ENCODE results near the gene C16orf78.

C16orf78 gene

GRCh38 chr16:49398761-49399160 is 25.2 kb downstream of the C16orf78 start:
- no peak for DNase-seq

GRCh38 chr16:49399594-49400364 is 26.2 kb downstream of the C16orf78 start:
- DNase-seq: no peak

- no peak for DNase-seq
These were observed 27.0 kb downstream of the C16orf78 start for GRCh38 chr16:49400611-49401010.

- DNase-seq: no peak
These were observed 31.5 kb downstream of the C16orf78 start for GRCh38 chr16:49405123-49405522.

GRCh38 chr16:49405530-49405929 is 31.9 kb downstream of the C16orf78 start:
- no peak for DNase-seq

GRCh38 chr16:49407873-49408550 is 34.4 kb downstream of the C16orf78 start:
- peak; percentile 59 to 80 for DNase-seq

GRCh38 chr16:49409121-49409520 is 35.5 kb downstream of the C16orf78 start:
- DNase-seq: no peak

GRCh38 chr16:49410226-49410625 is 36.6 kb downstream of the C16orf78 start:
- no peak for DNase-seq

GRCh38 chr16:49411121-49411970 is 37.7 kb downstream of the C16orf78 start:
- no peak for DNase-seq

- DNase-seq: no peak
These were observed 41.1 kb downstream of the C16orf78 start for GRCh38 chr16:49414671-49415070.

DNA sequence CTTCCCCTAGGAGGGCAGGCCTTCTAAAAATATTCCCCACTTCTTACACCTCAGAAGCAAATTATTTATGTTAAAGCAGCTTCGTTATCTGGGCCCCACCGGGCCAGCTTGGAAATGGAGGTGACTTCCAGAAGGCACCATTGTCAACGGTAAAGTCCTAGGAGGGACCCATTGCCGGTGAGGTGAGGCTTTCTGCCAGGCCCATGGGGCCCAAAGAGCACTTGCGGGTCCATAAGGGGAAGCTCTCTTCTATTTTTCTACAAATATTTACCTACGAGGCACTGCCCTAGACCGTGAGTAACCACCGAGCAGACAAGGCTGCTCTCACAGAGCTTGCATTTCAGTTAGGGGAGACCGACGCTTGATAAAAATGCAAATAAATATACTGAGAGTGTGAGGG is 41.5 kb downstream of the C16orf78 start:
- DNase-seq: no peak

- no peak for DNase-seq
These were observed 42.5 kb downstream of the C16orf78 start for GRCh38 chr16:49416001-49416675.

DNA sequence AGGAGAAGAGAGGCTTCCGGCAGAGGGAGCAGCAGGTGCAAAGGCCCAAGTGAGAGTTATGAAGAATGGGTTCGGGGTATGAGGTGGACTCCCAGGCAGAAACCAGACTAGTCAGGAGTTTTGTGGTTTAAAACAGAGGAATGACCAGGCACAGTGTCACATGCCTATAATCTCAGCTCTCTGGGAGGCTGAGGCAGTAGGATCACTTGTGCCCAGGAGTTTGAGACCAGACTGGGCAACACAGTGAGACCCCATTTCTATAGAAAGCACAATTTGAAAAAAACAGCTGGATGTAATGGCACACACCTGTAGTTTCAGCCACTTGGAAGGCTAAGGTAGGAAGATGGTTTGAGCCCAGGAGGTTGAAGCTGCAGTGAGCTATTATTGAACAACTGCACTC is 43.8 kb downstream of the C16orf78 start:
- DNase-seq: no peak

DNA sequence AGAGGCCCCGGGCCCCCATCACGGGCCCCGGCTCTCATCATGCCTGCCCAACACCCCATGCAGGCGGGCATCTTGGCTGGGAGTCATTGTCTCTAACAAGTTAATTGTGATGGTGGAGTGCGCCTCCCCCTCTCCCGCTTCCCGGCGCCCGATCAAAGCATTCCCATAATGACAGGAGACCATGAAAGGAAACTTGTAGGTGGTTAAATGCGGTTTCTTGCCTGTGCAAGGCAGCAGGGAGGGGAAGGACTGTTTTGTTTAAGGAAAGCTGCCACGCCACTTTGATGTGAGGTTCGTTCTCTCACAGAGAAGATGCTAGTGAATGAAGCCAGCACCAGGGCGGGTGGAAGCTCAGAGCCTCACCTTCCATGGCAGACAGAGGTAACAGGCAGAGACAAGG is 45.4 kb downstream of the C16orf78 start:
- no peak for DNase-seq

DNA sequence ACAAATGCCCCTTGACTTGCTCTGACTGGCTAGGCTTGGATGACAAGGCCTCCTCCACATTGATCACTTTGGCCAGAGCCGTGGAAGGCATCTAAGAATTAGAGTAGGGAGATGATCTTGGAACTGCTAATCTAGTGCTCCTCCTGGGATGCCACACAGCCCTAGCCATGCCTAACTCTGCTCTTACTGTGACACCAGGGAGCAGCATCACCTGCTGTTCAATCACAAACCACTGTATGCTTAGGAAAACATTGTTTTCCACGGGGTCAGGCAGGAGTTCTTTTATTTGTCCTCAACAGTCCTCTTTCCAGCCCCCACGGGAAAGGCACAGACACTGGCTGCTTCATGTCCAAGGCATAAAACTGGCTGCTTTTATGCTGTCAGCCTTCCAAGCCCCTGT is 46.3 kb downstream of the C16orf78 start:
- no peak for DNase-seq

DNA sequence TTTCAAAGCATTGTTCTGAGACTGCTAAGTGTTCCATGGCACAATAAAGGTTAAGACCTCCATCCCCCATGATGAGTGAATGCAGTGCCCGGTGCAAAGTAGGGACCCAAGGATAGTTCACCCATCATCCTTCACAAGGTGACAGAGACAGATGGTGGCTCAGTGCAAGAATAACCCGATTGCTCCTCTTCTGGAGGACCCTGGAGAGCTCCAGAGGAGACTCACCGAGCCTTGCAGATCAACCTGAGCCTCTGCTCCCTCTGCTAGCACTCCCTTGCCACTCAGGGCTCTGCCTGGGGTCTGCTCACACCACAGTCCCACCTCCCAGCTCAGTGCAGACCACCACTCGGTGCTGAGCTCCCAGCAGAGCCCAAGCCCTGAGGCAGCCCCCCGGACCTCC is 49.3 kb downstream of the C16orf78 start:
- DNase-seq: no peak

DNA sequence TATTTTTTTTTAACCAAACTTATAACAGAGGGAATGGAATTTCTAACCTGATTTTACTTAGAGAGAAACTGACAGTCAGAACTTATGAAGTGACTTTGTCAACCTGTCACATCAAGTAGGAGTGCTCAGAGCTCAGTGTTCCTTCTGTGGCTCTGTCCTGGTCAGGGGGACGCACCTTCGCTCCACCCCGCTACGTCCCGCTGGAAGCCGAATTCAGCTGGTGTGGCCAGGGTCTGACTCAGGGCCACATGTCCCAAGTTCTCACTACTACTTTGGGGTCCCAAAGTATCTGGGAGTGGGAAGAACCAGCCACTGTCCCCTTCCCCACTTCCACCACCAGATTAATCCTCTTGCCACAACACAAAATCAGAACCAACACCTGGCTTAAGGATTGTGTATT is 51.4 kb downstream of the C16orf78 start:
- no peak for DNase-seq

GRCh38 chr16:49427771-49428170 is 54.2 kb downstream of the C16orf78 start:
- DNase-seq: no peak

- no peak for DNase-seq
These were observed 55.2 kb downstream of the C16orf78 start for GRCh38 chr16:49428808-49429207.

- DNase-seq: no peak
These were observed 57.4 kb downstream of the C16orf78 start for GRCh38 chr16:49431040-49431439.

- DNase-seq: no peak
These were observed 58.1 kb downstream of the C16orf78 start for GRCh38 chr16:49431591-49432290.

GRCh38 chr16:49434733-49435132 is 61.1 kb downstream of the C16orf78 start:
- no peak for DNase-seq

All from SHP77 (cell line).